Gastroesophageal sphincter (tissue), 4 donors: ENCODE data around the gene TRERF1. TPM values are rescaled to one million over a fixed set of nuclear protein-coding genes. Genes with fewer than 3 reads are reported as not detected.

ENCODE experiments used
- ATAC-seq: fragments of 150-250 bp; one replicate; pipeline ENCODE4 v1.9.1; 2016; ENCODE audit warnings: mild to moderate bottlenecking, moderate library complexity
- H3K27ac ChIP-seq, 4 donors: fragments of 200-600 bp; sonication (generic) in 3 of 4; 1 replicate in 3 of 4; 2 replicates in 1 of 4; pipeline ENCODE4 v1.5.1; 2016 to 2019
- H3K27me3 ChIP-seq: fragments of 200-600 bp; sonication (generic); one replicate; pipeline ENCODE4 v1.5.1; 2019
- H3K36me3 ChIP-seq, 2 donors: fragments of 200-600 bp; sonication (generic); one replicate each; pipeline ENCODE4 v1.5.1; 2019; ENCODE audit warnings: control low read depth in 1 of 2
- H3K4me1 ChIP-seq, 3 donors: fragments of 200-600 bp; sonication (generic); 1 replicate in 2 of 3; 2 replicates in 1 of 3; pipeline ENCODE4 v1.5.1; 2016 to 2019; ENCODE audit warnings: control low read depth in 2 of 3
- H3K4me3 ChIP-seq, 2 donors: fragments of 200-600 bp; sonication (generic); one replicate each; pipeline ENCODE4 v1.5.1; 2019; ENCODE audit warnings: mild to moderate bottlenecking in 1 of 2, moderate library complexity in 1 of 2
- H3K9me3 ChIP-seq, 3 donors: fragments of 200-600 bp; sonication (generic); one replicate each; pipeline ENCODE4 v1.5.1; 2017 to 2019; ENCODE audit warnings: control low read depth in 2 of 3
- EP300 ChIP-seq: sonication (generic); formaldehyde crosslinking; IDR thresholded peaks from one replicate; pipeline ENCODE4 v1.6.1; 2017; ENCODE audit warnings: antibody characterized with exemption, mild to moderate bottlenecking
- POLR2A ChIP-seq, 2 donors: fragments of 450-650 bp; IDR thresholded peaks; one replicate each; pipeline ENCODE4 v1.6.1; 2017; ENCODE audit warnings: antibody characterized with exemption in 2 of 2, mild to moderate bottlenecking in 2 of 2, moderate library complexity in 1 of 2
- POLR2AphosphoS5 ChIP-seq: sonication (generic); formaldehyde crosslinking; IDR thresholded peaks from one replicate; pipeline ENCODE4 v1.6.1; 2017; ENCODE audit warnings: antibody characterized with exemption
- WGBS, 2 donors: methylation state at CpG; one replicate each; pipeline ENCODE4 v1.1.5; 2018; ENCODE audit warnings: low coverage in 1 of 2; 5-methylcytosine and 5-hydroxymethylcytosine counted together
- total RNA-seq, 4 donors: library from RNA; depleted of rRNA; stranded (reverse); fragments of >200 nt; gene quantifications; one replicate each; pipeline ENCODE4 v1.1.0, GENCODE V29; 2016
- TF ChIP-seq, protein P1 (sequence below), 4 experiments: fragments of 200-600 bp in 2 of 4; fragments of 450-650 bp in 2 of 4; sonication (generic) in 1 of 4; IDR thresholded peaks; one replicate each; pipeline ENCODE4 v1.5.1; 2017 to 2019; ENCODE audit warnings: antibody characterized with exemption in 4 of 4, mild to moderate bottlenecking in 2 of 4, moderate library complexity in 2 of 4

TRERF1 gene
- total RNA-seq, 4 donors from 2014 or later = 3.2 to 7.4 (median 5.4) TPM

DNA sequence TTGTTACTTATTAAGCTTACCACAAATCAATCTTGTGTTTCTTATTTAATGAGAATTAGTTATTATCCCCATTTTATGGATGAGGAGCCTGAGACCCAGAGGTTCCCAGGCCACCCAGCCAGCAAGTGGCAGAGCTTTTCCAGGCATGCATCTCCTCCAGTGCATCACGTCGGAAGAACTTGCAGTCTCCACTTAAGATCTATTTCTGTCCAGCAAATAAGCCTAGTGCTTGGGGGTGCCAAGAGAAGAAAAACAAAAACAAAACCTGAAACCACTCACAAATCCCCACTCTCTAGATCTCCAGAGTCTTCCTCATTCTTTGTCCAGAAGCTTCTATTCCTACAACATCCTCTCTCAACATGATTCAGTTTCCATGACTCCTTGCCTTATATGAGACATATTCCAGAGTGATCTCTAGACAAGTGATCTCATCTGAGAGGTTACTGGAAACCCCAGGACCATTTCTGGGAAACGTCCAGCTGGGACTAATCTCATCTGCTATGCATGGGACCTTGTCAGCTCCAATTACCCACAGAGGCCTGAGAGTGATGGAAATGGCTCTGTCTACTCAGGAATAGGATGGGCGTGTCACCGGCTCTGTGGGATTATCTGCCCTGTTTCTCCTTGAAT is 261.1 kb downstream of the TRERF1 start:
- Histone ChIP-seq H3K9me3 (no peaks in the 10 kb centered on the region), H3K4me1 (no peaks in the 10 kb centered on the region), H3K36me3 (peaks cover 0 to 4% of the 10 kb centered on the region in 2 donors), H3K4me3 (no peak overlapping the region), H3K27me3 (no peaks in the 10 kb centered on the region), H3K27ac (no peak overlapping the region)
- 40 to 61% methylated on average over 1 to 5 of the region's 5 CpGs for WGBS, 2 donors
- TF ChIP-seq POLR2AphosphoS5 = no peak
- ATAC-seq = no peak

DNA sequence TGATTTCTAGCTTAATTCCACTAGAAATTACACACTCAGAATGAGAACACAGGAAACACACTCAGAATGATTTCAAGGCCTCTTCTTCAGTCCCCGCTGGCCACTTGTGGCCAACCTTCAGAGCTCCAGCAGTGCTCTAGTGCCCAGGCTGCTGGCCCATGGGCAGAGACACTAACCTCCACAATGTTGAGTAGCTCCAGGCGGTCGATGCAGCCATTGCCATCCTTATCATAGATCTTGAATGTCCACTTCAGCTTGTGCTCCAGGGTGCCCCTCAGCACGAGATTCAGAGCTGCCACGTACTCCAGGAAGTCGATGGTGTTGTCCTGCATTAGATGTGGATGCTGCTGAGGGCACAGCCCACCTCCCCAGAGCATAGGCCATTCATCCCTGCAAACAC is 263.3 kb downstream of the TRERF1 start:
- no peaks in the 10 kb centered on the region for H3K9me3 ChIP-seq
- no peak overlapping the region for H3K4me3 ChIP-seq
- H3K27me3 ChIP-seq = no peaks in the 10 kb centered on the region
- H3K4me1 ChIP-seq = no peaks in the 10 kb centered on the region
- WGBS, 2 donors = 65 to 100% methylated on average over 1 to 3 of the region's 6 CpGs
- TF ChIP-seq POLR2AphosphoS5 = no peak
- TF ChIP-seq EP300 = no peak
- TF ChIP-seq, protein P1, sequence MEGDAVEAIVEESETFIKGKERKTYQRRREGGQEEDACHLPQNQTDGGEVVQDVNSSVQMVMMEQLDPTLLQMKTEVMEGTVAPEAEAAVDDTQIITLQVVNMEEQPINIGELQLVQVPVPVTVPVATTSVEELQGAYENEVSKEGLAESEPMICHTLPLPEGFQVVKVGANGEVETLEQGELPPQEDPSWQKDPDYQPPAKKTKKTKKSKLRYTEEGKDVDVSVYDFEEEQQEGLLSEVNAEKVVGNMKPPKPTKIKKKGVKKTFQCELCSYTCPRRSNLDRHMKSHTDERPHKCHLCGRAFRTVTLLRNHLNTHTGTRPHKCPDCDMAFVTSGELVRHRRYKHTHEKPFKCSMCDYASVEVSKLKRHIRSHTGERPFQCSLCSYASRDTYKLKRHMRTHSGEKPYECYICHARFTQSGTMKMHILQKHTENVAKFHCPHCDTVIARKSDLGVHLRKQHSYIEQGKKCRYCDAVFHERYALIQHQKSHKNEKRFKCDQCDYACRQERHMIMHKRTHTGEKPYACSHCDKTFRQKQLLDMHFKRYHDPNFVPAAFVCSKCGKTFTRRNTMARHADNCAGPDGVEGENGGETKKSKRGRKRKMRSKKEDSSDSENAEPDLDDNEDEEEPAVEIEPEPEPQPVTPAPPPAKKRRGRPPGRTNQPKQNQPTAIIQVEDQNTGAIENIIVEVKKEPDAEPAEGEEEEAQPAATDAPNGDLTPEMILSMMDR (IDR thresholded peaks at IDR 0.05) = no peak
- no peak for TF ChIP-seq POLR2A (IDR thresholded peaks at IDR 0.05)
- no peak overlapping the region for H3K27ac ChIP-seq
- ATAC-seq = no peak
- H3K36me3 ChIP-seq = peaks cover 0 to 13% of the 10 kb centered on the region in 2 donors

DNA sequence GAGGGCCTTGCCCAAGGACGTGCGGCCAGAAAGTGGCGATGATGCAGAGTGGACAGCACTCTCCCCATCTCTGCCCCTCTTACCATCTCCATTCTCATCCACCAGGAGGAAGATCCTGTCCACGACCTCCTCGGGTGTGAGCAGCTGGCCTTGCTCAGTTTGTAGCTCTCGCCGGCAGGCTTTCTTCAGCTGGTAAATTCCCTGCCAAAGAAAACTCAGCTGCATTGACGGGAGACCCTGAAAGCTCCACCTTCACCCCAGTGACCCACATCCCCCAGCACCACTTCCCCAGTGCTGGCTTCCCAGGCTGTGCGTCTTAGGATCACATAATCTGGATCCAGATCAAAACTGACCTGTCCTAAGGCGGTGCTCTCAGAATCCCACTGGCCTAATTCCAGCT is 266.1 kb downstream of the TRERF1 start:
- Histone ChIP-seq H3K4me3 (no peak overlapping the region), H3K9me3 (no peaks in the 10 kb centered on the region), H3K36me3 (peaks cover 0 to 13% of the 10 kb centered on the region in 2 donors), H3K27me3 (no peaks in the 10 kb centered on the region), H3K27ac (no peak overlapping the region), H3K4me1 (no peaks in the 10 kb centered on the region)
- 40 to 60% methylated on average over 2 to 4 of the region's 10 CpGs for WGBS, 2 donors
- no peak for ATAC-seq
- no peak for TF ChIP-seq EP300
- TF ChIP-seq POLR2AphosphoS5 = no peak
- no peak for TF ChIP-seq POLR2A (IDR thresholded peaks at IDR 0.05)
- TF ChIP-seq, protein P1 (IDR thresholded peaks at IDR 0.05) = no peak

DNA sequence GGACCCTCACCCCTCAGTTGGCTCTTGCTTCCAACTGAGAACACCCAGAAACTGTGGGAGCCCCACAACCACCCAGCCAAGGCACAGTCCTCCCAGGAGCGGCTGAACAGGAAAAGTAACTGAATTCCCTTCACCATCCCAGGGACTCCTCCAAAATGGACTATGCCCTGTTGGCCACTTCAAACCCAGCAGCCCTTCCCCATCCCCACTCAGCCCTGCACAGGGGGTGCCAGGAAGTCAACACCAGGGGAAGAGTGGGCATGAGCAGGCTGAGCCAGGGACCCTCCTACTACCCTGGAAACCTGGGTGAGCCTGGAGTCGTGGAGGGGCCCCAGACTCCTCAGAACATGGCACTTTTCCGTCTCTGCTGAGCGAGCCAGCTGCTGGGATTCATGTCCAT is 267.3 kb downstream of the TRERF1 start:
- TF ChIP-seq POLR2A (IDR thresholded peaks at IDR 0.05) = no peak
- no peak for TF ChIP-seq EP300
- no peak for TF ChIP-seq POLR2AphosphoS5
- TF ChIP-seq, protein P1 (IDR thresholded peaks at IDR 0.05) = no peak
- Histone ChIP-seq H3K4me3 (no peak overlapping the region), H3K36me3 (peaks cover 0 to 9% of the 10 kb centered on the region in 2 donors), H3K27me3 (peaks cover 3% of the 10 kb centered on the region), H3K4me1 (no peaks in the 10 kb centered on the region), H3K9me3 (no peaks in the 10 kb centered on the region), H3K27ac (no peak overlapping the region)
- ATAC-seq = no peak
- WGBS, 2 donors = 83% methylated on average over 1 of the region's 4 CpGs; no CpG with 5 or more reads in 1 of the 2 donors

DNA sequence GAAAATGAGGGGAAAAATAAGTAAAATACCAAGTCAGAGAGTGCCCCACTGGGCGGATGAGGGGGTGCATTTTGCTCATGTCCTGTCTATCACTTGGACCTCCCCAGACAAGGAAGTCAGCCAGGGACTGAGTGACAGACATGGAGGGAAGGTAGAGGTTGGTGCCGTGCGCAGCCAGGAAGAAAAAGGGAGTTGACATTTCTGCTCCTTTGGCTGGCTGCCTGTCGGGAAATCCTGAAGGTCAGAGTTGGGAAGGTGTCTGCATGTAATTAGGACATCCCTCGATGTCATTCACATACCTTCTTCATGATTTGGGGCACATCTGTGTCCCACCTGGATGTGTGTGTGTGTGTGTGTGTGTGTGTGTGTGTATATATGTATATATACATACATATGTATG is 269.6 kb downstream of the TRERF1 start:
- Histone ChIP-seq H3K27ac (no peak overlapping the region), H3K4me1 (peaks cover 0 to 4% (median 0%) of the 10 kb centered on the region in 3 donors), H3K4me3 (no peak overlapping the region), H3K36me3 (peaks cover 0 to 9% of the 10 kb centered on the region in 2 donors), H3K27me3 (peaks cover 23% of the 10 kb centered on the region), H3K9me3 (no peaks in the 10 kb centered on the region)
- 40 to 51% methylated on average over 1 to 5 of the region's 5 CpGs for WGBS, 2 donors
- TF ChIP-seq, protein P1 (IDR thresholded peaks at IDR 0.05) = no peak
- TF ChIP-seq EP300 = no peak
- TF ChIP-seq POLR2AphosphoS5 = no peak
- no peak for TF ChIP-seq POLR2A (IDR thresholded peaks at IDR 0.05)
- ATAC-seq = no peak
